ENCODE results near the gene ARL11.
"Not testable (repeated sequence)": the region's sequence is repeated elsewhere in the genome, so short reads cannot be mapped to it uniquely, and the experiment has no call there.

ARL11 gene

DNA sequence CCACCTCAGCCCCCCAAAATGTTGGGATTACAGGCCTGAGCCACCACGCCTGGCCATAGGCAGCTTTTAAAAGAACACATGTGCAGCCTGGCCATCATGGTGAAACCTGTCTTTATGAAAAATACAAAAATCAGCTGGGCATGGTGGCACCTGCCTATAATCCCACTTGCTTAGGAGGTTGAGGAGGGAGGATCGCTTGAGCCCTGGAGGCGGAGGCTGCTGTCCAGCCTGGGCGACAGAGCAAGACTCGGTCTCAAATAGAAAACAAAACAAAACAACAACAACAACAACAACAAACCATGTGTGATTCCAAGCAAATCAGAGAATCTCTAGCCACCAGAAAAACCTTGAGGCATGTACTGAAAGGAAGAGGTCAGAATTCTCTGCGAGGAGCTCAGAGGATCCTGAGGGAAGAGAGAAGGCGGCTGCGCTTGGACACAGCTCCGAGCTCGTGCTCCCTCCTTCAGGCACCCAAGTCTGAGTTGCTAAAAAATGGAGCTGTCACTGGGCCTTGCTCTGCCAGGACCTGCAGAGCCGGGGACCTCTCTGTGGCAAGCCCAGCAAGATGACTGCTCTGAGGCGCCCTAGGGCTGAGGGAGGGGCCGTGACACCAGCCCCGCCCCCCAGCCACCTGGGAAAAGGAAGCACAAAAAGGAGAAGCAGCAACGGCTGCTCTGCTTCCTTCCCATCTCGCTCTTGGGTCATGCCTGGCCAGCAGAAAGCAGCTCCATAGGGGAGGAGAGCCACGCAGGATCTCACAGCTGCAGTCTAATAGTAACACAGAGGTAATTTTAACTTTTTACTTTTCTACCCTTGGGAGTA is at the start of gene ARL11:
ARL11 (plus strand) TSS at position 677 of the 822 bp plus-strand sequence. CDS start 1,941 bp downstream, outside the sequence.
- DNase-seq: peak; percentile 61 to 70

DNA sequence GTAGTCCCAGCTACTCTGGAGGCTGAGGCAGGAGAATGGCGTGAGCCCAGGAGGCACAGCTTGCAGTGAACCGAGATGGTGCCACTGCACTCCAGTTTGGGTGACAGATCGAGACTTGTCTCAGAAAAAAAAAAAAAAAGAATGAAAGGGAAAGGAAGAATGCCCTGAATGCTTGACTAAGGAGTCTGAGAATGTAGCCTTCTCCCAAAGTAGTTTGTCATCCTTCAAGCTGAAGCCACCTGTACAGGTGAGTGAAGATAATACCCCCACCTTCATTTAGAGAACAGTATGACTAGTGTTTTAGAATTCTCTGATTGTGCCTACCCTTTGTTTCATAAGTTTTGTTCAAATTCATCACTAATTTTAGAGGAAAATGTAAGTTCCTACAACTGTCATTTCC is 48.8 kb upstream of the ARL11 start:
- no peak for DNase-seq

DNA sequence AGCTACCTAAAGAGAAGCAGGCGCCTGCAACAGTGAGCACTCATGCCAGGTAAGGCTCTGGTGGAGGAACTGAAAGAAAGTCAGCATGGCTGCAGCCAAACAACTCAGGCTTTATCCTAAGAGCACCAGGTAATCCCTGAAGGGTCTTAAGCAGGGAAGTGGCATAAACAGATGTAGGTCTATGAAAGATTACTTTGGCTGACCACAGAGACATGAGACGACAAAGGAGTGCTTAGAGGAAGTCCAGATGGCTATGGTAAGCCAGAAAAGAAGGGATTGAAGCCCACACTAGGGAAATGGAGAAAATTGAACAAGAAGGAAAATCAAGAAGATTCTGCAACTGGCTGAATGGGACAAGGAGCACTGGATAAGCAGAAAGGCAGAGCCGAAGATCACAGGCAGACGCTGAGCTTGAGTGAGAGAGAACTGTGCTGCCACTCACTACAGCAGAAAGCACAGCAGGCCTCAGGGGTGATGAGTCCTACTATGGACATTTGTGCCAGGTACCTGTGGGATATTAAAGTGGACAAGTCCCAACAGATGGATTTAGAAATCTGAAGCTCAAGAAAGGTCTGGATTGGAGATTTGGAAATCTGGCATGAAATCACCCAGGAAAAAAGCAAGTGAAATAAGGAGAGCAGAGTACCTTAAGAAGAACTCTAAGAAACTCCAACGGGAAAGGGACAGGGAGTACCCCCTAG is 47.2 kb upstream of the ARL11 start:
- DNase-seq: no peak

DNA sequence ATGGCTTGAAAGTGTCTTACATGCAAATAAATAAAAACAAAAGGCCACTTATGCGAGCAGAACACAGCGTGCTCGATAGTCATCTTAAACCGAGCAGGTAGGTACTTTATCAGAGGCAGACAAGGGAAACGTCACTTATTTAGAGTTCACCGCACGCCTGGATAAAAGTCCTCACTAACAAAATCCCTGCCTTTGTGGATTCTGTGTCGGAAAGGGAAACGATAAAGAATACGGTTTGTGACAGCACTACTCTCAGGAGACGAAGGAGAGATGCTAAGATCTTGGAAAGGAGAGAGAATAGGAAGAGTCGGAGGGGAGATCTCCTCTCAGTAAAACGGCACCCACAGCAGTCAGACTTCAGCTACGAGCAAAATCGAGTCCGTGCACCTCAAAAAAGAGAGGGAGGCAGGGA is 43.5 kb upstream of the ARL11 start:
- DNase-seq: no peak

DNA sequence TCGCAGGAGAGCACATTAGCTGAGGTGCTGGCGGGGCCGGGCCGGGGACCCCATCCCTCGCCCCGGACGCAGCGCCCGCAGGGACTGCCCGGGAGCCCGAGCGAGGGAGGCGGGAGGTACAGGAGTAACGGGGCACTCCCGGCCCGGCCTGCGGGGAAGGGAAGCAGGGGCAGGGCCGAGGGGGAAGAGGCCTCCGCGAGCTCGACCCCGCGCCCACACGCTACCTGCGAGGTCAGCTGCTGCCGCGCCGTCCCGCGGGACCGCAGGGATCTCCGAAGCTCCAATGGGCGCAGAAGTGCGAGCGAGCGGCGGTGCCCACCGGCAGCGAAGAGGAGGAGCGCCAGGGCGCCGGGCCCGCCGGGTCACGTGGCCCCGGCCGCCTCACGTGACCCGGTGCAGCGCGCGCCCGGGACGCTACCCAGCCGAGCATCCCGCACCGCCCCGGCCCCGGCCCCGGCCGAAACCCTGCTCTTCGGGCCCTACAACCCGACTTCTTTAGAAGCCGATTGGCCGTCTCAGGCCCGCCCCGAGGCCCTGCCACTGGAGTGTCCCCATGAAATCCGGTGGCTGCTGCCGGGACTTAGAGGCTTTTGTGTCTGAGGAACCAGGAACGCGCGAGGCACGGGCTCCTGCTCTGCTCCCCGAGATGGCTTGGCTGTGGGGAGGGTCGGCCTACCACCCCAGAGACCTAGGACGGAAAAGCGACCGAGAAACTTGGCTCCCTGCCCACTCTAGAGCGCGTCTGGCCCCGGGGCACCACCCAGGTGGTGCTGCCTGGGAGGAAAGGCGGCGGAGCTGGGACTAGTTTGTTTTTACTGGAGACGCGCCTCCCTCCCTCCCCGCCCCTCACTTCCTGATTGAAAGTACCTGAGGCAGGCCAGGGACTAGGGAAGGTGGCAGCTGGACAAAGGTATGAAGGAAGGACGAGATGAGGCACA is 42.8 kb upstream of the ARL11 start, which contains the start of gene RCBTB1:
RCBTB1 (minus strand) TSS at position 339 of the 938 bp plus-strand sequence. CDS start 18,279 bp downstream, outside the sequence.
- DNase-seq: peak; percentile 62 to 70

DNA sequence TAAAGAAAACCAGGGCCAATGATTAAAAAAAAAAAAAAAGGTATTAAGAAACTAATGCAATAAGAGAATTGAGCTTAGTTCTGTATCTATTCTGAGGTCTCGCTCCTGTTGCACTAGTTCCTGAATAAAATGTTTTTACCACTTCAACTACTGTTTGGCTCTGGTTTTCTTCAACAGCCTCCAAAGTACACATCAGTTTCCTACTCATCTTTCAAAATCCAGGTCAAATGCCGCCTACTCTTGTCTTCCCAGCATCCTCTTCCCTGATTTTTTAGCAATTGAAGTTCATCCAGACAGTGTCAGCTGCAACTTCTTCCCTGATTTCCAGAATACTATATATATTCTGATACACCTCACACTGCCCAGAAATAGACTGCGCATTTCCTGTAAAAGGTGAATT is 41.6 kb upstream of the ARL11 start:
- no peak for DNase-seq

DNA sequence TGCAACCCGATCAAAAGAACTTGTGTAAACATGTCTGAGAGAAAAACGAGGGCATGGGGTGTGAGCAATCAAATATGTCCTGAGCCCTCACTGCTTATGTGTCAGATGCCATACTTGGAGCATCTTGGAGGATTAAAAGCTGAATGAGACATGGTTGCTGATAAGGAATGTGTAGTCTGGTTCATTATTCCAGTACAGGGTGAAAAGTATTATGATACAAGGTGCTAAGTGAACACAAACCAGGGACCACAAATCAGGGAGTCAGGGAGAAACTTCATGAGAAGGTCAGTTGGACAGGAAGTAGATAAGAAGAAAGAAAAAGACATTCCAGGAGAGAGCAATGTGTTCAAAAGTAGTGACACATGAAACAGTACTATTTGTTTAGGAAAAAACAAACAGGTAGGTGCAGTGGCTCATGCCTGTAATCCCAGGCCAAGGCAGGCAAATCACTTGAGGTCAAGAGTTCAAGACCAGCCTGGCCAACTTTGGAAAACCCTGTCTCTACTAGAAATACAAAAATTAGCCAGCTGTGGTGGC is 40.9 kb upstream of the ARL11 start:
- no peak for DNase-seq

DNA sequence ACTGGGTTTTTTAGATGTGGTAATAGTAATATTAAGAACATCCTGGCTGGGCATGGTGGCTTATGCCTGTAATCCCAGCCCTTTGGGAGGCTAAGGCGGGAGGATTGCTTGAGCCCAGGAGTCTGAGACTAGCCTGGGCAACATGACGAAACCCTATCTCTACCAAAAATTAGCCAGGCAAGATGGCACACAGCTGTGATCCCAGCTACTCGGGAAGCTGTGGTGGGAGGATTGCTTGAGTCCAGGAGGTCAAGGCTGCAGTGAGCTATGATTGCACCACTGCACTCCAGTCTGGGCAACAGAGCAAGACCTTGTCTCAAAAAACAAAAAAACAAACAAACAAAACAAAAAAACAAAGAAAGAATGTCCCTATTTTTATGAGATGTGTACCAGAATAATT is 37.6 kb upstream of the ARL11 start:
- DNase-seq: not testable (repeated sequence)

DNA sequence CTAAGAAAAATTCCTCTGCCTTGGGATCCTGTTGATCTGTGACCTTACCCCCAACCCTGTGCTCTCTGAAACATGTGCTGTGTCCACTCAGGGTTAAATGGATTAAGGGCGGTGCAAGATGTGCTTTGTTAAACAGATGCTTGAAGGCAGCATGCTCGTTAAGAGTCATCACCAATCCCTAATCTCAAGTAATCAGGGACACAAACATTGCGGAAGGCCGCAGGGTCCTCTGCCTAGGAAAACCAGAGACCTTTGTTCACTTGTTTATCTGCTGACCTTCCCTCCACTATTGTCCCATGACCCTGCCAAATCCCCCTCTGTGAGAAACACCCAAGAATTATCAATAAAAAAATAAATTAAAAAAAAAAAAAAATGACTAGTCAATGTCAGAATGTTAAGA is 34.4 kb upstream of the ARL11 start:
- DNase-seq: not testable (repeated sequence)

DNA sequence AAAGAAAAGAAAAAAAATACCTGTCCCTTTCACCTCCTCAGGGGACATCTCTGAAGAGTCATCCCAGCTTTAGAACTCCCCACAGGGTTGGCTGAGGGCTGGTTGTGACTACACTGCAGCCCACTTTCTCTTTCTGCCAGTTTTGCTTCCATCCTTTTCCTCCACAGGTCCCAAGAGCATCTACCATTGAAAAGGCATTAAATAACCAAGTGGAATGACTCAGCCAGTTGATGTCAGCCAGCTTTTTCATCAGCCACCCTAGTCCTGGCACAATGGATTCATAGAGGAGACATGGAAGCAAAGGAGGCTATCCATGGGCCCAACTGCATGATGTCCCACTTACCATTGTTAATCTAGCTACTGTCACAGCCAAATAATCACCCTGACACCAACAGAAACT is 33.7 kb upstream of the ARL11 start:
- DNase-seq: no peak

DNA sequence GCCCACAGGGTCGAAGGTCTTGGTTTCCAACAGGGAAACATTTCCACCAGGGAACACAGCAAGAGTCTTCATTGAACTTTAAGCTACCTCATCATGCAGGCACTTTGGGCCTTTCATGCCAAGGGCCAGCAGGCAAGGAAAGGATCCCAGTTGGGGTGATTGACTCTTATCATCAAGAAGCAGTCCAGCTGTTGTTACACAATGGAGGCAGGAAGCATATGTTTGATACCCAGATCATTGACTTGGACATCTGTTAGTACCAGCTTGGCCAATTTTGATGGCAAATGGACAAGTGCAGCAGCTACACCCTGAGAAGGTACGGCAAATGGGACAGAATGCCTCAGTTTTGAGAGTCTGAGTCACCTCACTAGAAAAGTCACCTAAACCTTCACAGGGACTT is 32.1 kb upstream of the ARL11 start:
- DNase-seq: no peak

DNA sequence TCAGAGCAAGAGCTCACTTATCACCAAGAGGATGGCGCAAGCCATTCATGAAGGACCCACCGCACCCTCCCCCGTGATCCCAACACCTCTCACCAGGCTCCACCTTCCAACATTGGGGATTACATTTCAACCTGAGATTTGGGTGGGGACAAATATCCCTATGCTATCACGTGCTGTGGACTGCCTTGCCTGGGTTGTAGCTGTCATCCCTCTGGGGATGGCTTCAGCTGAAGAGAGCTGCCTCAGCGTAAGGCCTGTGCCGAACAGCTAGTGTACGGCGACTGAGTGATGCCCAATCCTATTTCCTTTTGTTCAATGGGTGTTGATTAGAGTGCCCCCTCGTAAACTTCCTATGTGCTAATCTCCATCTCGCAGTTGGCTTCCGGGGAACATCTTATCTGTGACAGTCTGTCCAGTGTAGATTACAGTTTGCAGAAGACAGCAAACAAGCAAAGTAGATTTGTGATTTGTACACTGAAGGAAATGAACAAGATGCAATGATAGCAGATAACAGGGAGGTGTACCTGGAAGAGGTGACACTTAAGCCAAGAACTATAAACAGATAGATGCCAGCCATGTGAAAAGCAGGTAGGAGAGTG is 31.2 kb upstream of the ARL11 start:
- no peak for DNase-seq

DNA sequence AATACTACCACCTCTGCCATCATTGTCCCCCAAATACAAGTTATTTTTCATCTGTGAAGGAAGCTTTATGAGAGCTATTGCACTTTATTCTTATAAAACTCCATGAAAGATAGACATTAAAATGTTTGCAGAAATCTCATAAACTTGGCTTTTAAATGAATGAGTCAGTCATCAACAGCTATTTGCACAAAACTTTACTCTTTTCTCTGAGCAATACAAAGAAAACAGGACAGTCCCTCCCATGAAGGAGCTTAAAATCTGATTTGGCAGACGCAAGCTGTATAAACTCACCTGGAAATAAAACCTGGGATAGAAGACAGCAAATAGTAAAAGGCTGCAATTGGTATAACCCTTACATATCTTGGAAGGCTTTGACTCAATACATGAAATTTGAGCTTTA is 26.3 kb upstream of the ARL11 start:
- no peak for DNase-seq

DNA sequence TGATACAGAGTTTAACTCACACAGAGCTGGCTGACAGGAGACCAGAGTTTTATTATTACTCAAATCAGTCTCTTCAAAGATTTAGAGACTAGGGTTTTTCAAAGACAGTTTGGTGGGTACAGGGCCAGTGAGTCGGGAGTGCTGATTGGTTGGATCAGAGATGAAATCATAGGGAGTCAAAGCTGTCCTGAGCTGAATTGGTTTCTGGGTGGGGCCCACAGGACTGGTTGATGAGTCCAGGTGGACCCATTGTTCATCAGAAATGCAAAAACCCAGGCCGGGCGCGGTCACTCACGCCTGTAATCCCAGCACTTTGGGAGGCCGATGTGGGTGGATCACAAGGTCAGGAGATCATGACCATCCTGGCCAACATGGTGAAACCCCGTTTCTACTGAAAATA is 25.7 kb upstream of the ARL11 start:
- not testable (repeated sequence) for DNase-seq

DNA sequence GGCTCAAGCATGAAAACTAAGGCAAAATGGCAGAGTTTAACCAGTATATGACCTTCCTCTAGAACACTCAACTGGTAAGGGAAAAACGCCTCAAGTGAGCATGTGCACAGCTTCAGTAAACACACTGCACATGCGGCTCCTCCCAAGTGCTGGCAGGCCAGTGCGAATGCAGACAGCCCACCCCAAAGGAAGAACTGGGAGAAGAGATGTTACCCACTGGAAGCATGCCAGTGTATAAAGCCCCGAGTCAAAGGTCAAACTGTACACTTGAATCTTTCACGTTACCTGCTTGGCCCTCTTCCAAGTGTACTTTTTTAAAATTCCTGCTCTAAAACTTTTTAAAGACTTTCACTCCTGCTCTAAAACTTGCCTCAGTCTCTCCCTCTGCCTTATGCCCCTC is 23.7 kb upstream of the ARL11 start:
- no peak for DNase-seq

DNA sequence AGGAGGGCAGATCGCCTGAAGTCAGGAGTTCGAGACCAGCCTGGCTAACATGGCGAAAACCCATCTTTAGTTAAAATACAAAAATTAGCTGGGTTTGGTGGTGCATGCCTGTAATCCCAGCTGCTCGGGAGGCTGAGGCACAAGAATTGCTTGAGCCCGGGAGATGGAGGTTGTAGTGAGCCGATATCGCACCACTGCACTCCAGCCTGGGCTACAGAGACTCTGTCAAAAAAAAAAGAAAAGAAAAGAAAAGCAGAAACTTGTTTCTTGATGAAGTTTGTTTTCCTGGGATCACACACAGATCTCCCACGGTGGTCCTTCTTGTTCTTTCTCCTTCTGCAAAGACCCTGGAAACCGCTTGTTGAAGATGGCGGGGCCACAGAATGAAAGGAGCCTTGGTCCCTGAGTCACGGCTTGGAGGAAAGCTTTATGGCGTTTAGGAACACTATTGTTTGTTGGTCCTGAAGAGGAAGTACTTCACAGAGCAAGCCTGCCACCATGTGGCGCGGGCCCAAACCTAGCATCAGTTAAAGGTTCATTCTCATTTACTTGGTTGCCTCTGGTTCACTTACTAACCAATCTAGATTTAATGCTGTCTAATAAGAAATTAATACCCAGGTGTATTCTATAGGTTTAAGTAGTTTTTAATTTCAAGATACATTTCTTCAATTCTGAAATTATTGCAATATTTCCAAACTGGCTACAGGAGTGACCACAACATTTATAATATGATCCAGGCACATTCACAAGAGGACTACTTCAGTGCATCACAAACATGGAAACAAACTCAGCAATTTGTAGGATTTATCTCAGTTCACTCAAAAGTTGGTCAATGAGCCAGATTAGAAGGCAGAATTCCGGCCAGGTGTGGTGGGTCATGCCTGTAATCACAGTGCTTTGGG is 21.3 kb upstream of the ARL11 start:
- peak; percentile 78 to 86 for DNase-seq

DNA sequence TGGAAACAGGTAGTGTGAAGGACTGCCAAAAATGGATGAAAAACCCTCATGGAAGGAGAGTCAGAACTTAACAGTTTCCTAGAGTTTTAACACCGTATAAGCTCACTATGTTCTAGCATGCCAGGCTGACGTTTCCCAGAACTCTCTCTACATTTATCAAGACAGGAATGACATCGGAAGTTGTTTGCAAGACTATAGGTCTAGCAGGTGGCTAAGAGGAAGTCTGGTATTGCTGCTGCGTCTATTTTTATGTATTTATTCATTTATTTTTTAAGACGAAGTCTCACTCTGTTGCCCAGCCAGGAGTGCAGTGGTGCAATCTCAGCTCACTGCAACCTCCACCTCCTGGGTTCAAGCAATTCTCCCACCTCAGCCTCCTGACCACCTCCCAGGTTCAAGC is 20.5 kb upstream of the ARL11 start:
- DNase-seq: no peak

DNA sequence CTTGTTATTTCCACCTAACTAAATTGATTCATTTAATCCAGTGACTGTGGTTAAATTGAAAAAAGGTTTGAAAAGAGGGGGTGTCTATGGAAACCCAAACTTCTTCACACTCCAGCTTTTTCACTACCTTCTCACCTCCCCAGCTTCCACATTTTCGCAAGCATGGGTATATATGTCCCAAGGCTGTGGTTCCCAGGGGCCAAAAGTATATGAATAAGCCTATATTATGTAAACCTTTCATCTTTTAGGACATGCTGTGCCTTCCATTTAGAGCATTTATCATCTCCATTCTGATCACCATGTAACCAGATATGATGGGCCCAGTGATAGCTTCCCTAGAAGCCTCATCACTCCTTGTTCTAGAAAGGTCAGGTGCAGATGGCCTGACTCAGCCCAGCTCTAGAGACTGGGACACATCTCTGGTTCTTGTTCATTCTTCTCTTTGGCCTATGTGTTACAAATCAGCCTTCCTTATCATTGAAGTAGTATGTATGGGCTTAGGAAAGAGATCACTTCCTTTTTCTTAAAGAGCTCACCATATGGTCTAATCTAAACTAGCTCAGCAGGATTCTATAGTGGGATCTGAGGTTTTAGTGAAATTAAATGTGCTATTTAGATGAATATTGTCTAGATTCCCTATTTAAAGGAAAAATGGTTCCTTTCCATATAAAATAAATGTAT is 19.5 kb upstream of the ARL11 start:
- no peak for DNase-seq

DNA sequence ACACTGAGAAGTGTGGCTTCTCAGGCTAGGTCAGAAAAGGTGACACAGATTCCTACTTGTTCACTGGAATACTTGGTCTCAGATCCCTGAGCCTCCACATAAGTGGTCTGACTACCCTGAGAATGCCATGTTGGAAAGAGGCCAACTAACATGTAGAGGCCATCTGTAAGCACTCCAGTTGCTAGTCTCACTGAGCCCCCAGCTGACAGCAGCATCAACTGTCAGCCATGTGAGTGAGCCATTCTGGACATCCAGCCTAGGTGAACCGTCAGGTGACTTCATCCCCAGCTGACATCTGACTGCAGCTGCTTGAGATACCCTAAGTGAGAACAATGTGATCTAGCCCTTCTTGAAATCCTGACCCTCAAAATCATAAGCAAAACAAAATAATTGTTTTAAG is 18.1 kb upstream of the ARL11 start:
- no peak for DNase-seq

DNA sequence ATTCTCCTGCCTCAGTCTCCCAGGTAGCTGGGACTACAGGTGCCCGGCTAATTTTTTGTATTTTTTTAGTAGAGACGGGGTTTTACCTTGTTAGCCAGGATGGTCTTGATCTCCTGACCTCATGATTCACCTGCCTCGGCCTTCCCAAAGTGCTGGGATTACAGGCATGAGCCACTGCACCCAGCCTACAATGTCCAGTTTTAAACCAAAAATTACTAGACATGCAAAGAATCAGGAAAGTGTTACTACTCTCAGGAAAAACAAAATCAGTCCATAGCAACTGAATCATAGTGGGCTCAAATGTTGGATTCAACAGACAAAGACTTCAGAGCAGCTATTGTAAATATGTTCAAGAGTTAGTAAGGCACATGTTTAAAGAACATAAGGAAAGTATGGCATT is 16.3 kb upstream of the ARL11 start:
- DNase-seq: not testable (repeated sequence)

Data from activated CD4-positive, alpha-beta T cell treated with anti-CD3 and anti-CD28 coated beads, Interleukin-2, amount 50 U/mL, for 48 hours (primary cell).